NCI-H526 treated with DMSO at 0.1 percent for 48 hours (cell line): ENCODE measurements around the gene STOM.
"Not testable (repeated sequence)": the region's sequence is repeated elsewhere in the genome, so short reads cannot be mapped to it uniquely, and the experiment has no call there.

Experiments used
- DNase-seq: peaks from one replicate; lab custom pipeline; 2025; lab: John Stamatoyannopoulos, UW

The STOM gene

GRCh38 chr9:121301881-121302286 lies 68.2 kb downstream of the STOM start:
- no peak for DNase-seq

GRCh38 chr9:121300283-121301119 lies 69.5 kb downstream of the STOM start:
- DNase-seq = no peak

- DNase-seq = no peak
These were observed 70.4 kb downstream of the STOM start for GRCh38 chr9:121299467-121300282.

- no peak for DNase-seq
These were observed 71.2 kb downstream of the STOM start for GRCh38 chr9:121298689-121299466.

- no peak for DNase-seq
These were observed 72.0 kb downstream of the STOM start for GRCh38 chr9:121298016-121298538.

- DNase-seq = no peak
These were observed 72.7 kb downstream of the STOM start for GRCh38 chr9:121297389-121297788.

- DNase-seq = no peak
These were observed 73.6 kb downstream of the STOM start for GRCh38 chr9:121296213-121297127.

- no peak for DNase-seq
These were observed 74.3 kb downstream of the STOM start for GRCh38 chr9:121295662-121296191.

GRCh38 chr9:121294866-121295661 lies 75.0 kb downstream of the STOM start:
- DNase-seq = no peak

GRCh38 chr9:121294151-121294743 lies 75.8 kb downstream of the STOM start:
- DNase-seq = no peak

GRCh38 chr9:121292801-121293241 lies 77.2 kb downstream of the STOM start:
- no peak for DNase-seq

GRCh38 chr9:121292051-121292450 lies 78.0 kb downstream of the STOM start:
- DNase-seq = no peak

- DNase-seq = not testable (repeated sequence)
These were observed 78.5 kb downstream of the STOM start for GRCh38 chr9:121291536-121291935.

- no peak for DNase-seq
These were observed 80.2 kb downstream of the STOM start for GRCh38 chr9:121289772-121290370.

GRCh38 chr9:121289026-121289771 lies 80.9 kb downstream of the STOM start:
- peak; percentile 18 for DNase-seq
